Measurements from ENCODE around the gene FSD1.

FSD1 gene

DNA sequence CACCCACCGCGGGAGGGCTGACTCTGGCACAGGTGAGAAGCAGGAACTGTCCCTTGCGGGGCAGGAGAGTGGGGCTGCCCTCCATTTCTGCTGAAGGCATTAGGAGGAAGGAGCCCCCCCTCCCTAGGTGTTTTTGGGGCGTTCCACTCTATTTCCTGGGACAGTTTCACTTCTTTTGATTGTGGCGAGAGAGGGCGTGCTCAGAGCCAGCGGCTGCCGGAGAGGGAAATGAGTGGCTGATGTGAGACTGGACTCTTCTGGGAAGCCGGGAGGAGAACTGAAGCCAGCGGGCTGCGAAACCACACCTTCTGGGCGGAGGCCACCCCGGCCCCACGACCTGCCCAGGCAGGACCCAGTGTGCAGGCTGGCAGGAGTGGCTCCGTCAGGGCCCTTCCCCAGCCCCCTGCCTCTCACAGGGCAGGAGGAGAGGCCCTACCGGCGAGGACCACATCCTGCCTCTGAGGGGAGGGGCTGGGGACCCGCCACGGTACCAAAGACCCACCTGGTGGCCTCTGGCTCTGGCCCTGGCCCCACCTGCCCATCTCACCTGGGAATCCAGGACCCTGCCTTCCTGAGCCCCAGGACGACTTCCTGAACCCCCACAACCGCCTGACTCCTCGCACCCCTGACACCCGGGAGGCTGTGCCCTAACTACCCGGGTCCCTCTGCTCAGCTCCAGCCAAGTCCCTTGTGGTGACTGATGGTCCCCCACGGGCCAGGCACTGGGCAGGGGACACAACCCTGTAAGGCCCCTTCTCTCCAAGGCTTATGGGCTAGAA lies 64.9 kb downstream of the FSD1 start:
- TF ChIP-seq, protein P1, sequence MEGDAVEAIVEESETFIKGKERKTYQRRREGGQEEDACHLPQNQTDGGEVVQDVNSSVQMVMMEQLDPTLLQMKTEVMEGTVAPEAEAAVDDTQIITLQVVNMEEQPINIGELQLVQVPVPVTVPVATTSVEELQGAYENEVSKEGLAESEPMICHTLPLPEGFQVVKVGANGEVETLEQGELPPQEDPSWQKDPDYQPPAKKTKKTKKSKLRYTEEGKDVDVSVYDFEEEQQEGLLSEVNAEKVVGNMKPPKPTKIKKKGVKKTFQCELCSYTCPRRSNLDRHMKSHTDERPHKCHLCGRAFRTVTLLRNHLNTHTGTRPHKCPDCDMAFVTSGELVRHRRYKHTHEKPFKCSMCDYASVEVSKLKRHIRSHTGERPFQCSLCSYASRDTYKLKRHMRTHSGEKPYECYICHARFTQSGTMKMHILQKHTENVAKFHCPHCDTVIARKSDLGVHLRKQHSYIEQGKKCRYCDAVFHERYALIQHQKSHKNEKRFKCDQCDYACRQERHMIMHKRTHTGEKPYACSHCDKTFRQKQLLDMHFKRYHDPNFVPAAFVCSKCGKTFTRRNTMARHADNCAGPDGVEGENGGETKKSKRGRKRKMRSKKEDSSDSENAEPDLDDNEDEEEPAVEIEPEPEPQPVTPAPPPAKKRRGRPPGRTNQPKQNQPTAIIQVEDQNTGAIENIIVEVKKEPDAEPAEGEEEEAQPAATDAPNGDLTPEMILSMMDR (conservative IDR thresholded peaks at IDR 0.05), result no peak
- no peak overlapping the region for H3K27ac ChIP-seq

- TF ChIP-seq, protein P1 (conservative IDR thresholded peaks at IDR 0.05), result peak; percentile 37
- H3K27ac ChIP-seq, result no peak overlapping the region
These were observed 65.5 kb downstream of the FSD1 start for GRCh38 chr19:4369888-4370260.

DNA sequence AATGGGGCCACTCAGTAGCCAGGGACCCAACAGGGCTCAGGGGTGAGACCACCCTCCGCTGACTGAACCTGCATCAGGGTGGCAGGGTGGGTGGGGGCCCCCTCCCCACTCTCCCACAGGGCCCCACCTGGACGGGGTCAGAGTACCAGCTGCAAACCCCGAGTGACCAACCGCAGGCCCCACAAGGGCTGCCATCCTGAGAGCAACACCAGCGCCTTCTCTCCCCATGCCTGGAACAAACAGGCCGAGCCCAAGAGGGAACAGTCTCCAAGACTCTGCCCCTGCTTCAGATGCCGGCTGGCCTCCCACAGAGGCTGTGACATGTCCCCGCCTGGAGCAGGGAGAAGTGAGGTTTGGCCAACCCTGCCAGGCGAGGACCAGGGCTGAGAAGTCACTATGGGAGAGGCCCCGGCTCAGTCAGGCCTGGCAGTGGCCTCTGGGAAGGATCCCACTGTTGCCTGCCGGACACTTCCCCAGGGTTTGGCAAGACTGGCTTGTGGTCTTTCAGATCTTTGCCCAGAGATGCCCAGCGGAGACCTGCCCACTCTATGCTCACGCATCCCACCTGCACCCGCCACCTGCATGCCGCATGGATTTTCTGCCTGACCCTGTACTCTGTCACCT lies 66.1 kb downstream of the FSD1 start:
- TF ChIP-seq, protein P1 (conservative IDR thresholded peaks at IDR 0.05), result no peak
- no peak overlapping the region for H3K27ac ChIP-seq

- H3K27ac ChIP-seq, result no peak overlapping the region
- TF ChIP-seq, protein P1 (conservative IDR thresholded peaks at IDR 0.05), result no peak
These were observed 67.1 kb downstream of the FSD1 start for GRCh38 chr19:4371247-4372164.

GRCh38 chr19:4372165-4373012 lies 68.0 kb downstream of the FSD1 start:
- H3K27ac ChIP-seq, result no peak overlapping the region
- TF ChIP-seq, protein P1 (conservative IDR thresholded peaks at IDR 0.05), result no peak

DNA sequence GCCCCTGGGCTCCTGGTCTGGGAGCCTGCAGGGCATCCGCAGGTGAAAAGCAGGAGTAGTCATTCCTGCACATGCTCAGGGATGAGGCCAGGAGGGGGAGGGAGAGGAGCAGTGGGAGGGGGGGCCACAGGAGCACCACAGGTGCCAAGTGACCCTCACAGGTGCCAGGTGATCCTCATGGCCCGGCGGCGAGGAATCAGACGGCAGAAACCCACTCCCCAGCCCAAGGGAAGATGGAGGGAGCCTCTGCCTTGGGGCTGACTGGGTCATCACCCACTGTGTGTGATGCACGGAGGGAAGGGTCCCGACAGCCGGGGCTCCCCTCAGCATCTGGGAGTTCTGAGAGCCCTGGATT lies 68.6 kb downstream of the FSD1 start:
- no peak overlapping the region for H3K27ac ChIP-seq
- TF ChIP-seq, protein P1 (conservative IDR thresholded peaks at IDR 0.05), result no peak
